ENCODE measurements around the gene ZFP2.
"Not testable (repeated sequence)": the region's sequence is repeated elsewhere in the genome, so short reads cannot be mapped to it uniquely, and the experiment has no call there.

ZFP2 gene

DNA sequence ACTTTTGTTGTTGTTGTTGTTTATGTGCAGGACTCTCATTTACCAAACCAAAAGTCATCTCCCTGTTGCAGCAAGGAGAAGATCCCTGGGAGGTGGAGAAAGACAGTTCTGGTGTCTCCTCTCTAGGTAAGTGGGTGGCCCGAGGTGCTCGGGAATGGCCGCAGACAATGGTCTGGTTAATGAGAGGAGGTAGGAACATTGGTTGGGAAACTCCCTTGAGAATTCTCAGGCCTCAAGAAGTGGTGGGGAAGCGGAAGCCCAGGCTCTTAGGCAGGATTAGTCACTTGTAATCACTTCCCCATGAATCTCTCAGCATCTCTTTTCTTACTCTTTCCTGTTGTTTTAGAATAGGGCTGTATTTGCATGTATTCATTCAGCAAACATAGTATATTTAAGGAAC, 28.8 kb upstream of the ZFP2 start:
- DNase-seq (ENCODE audit: low read depth): no peak
- no peak overlapping the region for H3K4me3 ChIP-seq (ENCODE audit: low read length)
- TF ChIP-seq, protein P1, sequence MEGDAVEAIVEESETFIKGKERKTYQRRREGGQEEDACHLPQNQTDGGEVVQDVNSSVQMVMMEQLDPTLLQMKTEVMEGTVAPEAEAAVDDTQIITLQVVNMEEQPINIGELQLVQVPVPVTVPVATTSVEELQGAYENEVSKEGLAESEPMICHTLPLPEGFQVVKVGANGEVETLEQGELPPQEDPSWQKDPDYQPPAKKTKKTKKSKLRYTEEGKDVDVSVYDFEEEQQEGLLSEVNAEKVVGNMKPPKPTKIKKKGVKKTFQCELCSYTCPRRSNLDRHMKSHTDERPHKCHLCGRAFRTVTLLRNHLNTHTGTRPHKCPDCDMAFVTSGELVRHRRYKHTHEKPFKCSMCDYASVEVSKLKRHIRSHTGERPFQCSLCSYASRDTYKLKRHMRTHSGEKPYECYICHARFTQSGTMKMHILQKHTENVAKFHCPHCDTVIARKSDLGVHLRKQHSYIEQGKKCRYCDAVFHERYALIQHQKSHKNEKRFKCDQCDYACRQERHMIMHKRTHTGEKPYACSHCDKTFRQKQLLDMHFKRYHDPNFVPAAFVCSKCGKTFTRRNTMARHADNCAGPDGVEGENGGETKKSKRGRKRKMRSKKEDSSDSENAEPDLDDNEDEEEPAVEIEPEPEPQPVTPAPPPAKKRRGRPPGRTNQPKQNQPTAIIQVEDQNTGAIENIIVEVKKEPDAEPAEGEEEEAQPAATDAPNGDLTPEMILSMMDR (conservative IDR thresholded peaks at IDR 0.05; ENCODE audit: low read length): no peak

DNA sequence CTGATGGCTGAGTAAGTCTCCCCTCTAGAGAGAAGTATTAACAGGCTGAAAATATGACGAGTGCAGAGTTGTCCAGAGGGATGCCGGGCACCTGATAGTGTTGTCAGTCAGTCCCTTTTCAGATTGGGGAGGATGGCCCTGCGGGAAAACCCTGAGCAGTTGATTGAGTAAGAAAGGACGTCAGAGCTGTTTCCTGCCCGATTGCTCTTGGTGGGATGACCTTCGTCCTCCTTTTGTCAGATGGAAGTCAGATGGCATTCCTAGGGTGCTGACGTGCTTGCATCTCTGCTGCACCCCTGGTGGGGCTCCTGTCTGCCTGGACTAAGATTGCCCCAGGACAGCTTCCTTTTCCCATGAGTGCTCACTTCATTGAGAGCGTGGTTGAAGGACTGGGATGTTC, 26.1 kb upstream of the ZFP2 start:
- DNase-seq (ENCODE audit: low read depth): no peak
- no peak overlapping the region for H3K4me3 ChIP-seq (ENCODE audit: low read length)
- TF ChIP-seq, protein P1 (conservative IDR thresholded peaks at IDR 0.05; ENCODE audit: low read length): no peak

DNA sequence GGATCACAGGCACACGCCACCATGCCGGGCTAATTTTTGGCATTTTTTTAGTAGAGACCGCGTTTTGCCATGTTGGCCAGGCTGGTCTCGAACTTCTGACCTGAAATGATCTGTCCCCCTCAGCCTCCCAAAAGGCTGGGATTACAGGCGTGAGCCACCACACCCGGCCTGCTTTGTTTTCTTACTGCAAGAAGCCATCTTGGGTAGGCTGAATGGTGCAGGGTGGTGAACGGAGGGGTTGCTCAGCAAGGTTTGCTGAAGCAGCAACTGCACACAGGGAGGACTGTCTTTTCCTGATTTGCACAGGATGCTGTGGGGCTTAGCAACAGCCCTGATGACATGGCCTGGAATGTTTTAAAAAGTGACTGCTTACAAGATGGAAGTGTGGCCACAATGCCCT, 25.3 kb upstream of the ZFP2 start:
- TF ChIP-seq, protein P1 (conservative IDR thresholded peaks at IDR 0.05; ENCODE audit: low read length): no peak
- H3K4me3 ChIP-seq (ENCODE audit: low read length): no peak overlapping the region
- no peak for DNase-seq (ENCODE audit: low read depth)

DNA sequence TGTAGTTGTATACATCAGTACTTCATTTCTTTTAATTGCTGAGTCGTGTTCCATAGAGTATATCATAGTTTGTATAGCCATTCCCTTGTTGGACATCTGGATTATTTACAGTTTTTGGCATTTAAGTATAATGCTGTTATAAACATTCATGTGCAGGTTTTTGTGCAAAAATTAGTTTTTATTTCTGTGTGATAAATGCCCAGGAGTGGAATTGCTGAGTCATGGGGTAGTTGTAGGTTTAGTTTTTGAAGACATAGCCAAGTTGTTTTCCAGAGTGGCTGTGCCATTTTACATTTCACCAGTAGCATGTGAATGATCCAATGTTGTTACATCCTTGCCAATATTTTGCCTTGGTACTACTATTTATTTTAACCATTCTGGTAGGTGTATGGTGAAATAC, 23.4 kb upstream of the ZFP2 start:
- TF ChIP-seq, protein P1 (conservative IDR thresholded peaks at IDR 0.05; ENCODE audit: low read length): no peak
- DNase-seq (ENCODE audit: low read depth): no peak
- no peak overlapping the region for H3K4me3 ChIP-seq (ENCODE audit: low read length)

DNA sequence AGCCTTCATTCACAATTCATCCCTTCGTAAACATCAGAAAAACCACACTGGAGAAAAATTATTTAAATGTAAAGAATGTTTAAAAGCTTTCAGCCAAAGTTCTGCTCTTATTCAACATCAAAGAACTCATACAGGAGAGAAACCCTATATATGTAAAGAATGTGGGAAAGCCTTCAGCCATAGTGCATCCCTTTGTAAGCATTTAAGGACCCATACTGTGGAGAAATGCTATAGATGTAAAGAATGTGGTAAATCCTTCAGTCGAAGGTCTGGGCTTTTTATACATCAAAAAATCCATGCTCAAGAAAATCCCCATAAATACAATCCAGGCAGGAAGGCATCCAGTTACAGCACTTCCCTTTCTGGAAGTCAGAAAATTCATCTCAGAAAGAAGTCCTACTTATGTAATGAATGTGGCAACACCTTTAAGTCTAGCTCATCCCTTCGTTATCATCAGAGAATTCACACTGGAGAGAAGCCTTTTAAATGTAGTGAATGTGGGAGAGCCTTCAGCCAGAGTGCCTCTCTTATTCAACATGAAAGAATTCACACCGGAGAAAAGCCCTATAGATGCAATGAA, 12.5 kb upstream of the ZFP2 start:
- DNase-seq (ENCODE audit: low read depth); H3K4me3 ChIP-seq (ENCODE audit: low read length): not testable (repeated sequence)

DNA sequence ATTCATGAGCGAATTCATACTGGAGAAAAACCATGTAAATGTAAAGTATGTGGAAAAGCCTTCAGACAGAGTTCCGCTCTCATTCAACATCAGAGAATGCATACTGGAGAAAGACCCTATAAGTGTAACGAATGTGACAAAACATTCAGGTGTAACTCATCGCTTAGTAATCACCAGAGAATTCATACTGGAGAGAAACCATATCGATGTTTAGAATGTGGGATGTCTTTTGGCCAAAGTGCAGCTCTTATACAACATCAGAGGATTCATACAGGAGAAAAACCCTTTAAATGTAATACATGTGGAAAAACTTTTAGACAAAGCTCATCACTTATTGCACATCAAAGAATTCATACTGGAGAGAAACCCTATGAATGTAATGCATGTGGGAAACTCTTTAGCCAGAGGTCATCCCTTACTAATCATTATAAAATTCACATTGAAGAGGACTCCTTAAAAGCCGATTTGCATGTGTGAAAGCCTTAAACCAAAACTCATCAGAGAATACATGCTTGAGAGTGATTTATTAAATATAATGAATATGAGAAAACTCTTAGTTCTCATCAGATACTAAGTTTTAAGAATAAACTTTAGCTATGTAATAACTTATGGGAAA, 11.8 kb upstream of the ZFP2 start:
- H3K4me3 ChIP-seq (ENCODE audit: low read length): no peak overlapping the region
- TF ChIP-seq, protein P1 (conservative IDR thresholded peaks at IDR 0.05; ENCODE audit: low read length): no peak
- no peak for DNase-seq (ENCODE audit: low read depth)

DNA sequence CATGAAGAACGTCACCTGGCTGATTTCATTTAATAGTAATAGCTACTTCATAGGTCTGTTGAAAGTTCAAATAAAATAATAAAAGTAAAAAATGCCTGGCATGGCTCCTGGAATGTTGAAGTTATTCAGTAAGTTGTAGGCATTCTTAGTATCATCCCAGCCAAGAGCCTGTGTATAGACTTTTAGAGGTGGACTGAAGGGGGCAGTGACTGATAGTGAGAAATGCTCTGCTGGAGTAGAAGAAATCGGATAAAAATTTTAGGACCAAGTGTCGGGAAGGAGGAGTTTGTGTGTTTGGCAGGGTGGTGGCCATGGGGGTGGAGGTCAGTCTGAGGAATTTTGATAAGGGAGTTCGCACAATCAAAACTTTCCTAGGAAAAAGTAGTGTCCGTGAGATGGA, 3.6 kb downstream of the ZFP2 start:
- no peak for DNase-seq (ENCODE audit: low read depth)
- TF ChIP-seq, protein P1 (conservative IDR thresholded peaks at IDR 0.05; ENCODE audit: low read length): no peak
- no peak overlapping the region for H3K4me3 ChIP-seq (ENCODE audit: low read length)

Measured in AG10803 (cell line).